ENCODE data around the gene STXBP5.

DNA sequence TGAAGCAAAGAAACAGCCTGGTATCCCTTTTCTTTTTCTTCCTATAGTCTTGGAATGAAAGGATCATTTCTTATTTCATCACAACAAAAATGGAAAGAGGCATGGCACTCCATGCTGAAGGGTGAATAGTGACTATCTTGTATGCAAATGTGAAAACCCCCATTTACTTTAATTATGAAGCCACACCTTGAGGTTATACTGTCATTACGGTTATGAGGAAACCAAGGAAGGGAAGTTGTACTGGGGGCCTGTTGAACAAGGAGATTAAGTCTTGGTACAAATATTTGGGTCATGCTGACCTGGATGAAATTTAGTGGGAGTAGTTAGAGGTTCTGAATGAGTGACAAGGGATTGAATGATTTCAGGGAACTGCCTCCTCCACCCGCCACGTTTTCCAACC lies 8.7 kb upstream of the STXBP5 start:
- TF ChIP-seq, protein P1, sequence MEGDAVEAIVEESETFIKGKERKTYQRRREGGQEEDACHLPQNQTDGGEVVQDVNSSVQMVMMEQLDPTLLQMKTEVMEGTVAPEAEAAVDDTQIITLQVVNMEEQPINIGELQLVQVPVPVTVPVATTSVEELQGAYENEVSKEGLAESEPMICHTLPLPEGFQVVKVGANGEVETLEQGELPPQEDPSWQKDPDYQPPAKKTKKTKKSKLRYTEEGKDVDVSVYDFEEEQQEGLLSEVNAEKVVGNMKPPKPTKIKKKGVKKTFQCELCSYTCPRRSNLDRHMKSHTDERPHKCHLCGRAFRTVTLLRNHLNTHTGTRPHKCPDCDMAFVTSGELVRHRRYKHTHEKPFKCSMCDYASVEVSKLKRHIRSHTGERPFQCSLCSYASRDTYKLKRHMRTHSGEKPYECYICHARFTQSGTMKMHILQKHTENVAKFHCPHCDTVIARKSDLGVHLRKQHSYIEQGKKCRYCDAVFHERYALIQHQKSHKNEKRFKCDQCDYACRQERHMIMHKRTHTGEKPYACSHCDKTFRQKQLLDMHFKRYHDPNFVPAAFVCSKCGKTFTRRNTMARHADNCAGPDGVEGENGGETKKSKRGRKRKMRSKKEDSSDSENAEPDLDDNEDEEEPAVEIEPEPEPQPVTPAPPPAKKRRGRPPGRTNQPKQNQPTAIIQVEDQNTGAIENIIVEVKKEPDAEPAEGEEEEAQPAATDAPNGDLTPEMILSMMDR (IDR thresholded peaks at IDR 0.05): no peak
- TF ChIP-seq EP300 (IDR thresholded peaks at IDR 0.05): no peak
- TF ChIP-seq POLR2AphosphoS5 (IDR thresholded peaks at IDR 0.05): no peak

All from upper lobe of left lung (tissue), 4 donors.